Astrocyte (in vitro differentiated cells and primary cell): ENCODE measurements around the gene GALNT17. TPM values are rescaled to one million over a fixed set of nuclear protein-coding genes. Genes with fewer than 3 reads are reported as not detected.

Source experiments
- DNase-seq: peaks from one replicate; pipeline ENCODE4 v3.0.0-alpha.2; 2010; ENCODE audit warnings: low read depth
- FAIRE-seq: peaks from 2 replicates; lab custom pipeline; 2011; peaks lifted over from hg19 to GRCh38; lab: Jason Lieb, UNC
- H2AFZ ChIP-seq: 2 replicates; pipeline ENCODE4 v1.6.0; 2012; ENCODE audit warnings: low read depth, low read length, inconsistent platforms
- H3K27ac ChIP-seq: 2 replicates; pipeline ENCODE4 v1.5.1; 2011; ENCODE audit warnings: low read depth, low read length, inconsistent platforms
- H3K27me3 ChIP-seq: 2 replicates; pipeline ENCODE4 v1.6.0; 2011; ENCODE audit warnings: low read length, inconsistent platforms; ENCODE audit not compliant: insufficient read depth
- H3K36me3 ChIP-seq: 2 replicates; pipeline ENCODE4 v1.5.1; 2011; ENCODE audit warnings: low read length, inconsistent platforms; ENCODE audit not compliant: insufficient read depth
- H3K4me1 ChIP-seq: 2 replicates; pipeline ENCODE4 v1.5.1; 2011; ENCODE audit warnings: low read length, inconsistent platforms; ENCODE audit not compliant: insufficient read depth
- H3K4me2 ChIP-seq: 2 replicates; pipeline ENCODE4 v1.6.0; 2012; ENCODE audit warnings: low read length, inconsistent platforms
- H3K4me3 ChIP-seq: 2 replicates; pipeline ENCODE4 v1.5.1; 2011; ENCODE audit warnings: low read depth, mild to moderate bottlenecking, low read length, inconsistent platforms; ENCODE audit not compliant: insufficient read depth
- H3K79me2 ChIP-seq: 2 replicates; pipeline ENCODE4 v1.6.0; 2012; ENCODE audit warnings: mild to moderate bottlenecking, low read length, inconsistent platforms; ENCODE audit not compliant: insufficient read depth
- H3K9ac ChIP-seq: 2 replicates; pipeline ENCODE4 v1.6.0; 2012; ENCODE audit warnings: mild to moderate bottlenecking, low read length, inconsistent platforms
- H3K9me3 ChIP-seq: 2 replicates; pipeline ENCODE4 v1.5.1; 2012; ENCODE audit warnings: low read depth, mild to moderate bottlenecking, low read length, inconsistent platforms; ENCODE audit not compliant: insufficient read depth
- H4K20me1 ChIP-seq: 2 replicates; pipeline ENCODE4 v1.6.0; 2012; ENCODE audit warnings: low read length, inconsistent platforms; ENCODE audit not compliant: insufficient read depth
- H3K27ac Mint-ChIP-seq: one replicate; pipeline ENCODE4 v1.8.0; 2021; ENCODE audit warnings: mild to moderate bottlenecking, mixed read lengths; ENCODE audit not compliant: unreplicated experiment
- H3K27me3 Mint-ChIP-seq: one replicate; pipeline ENCODE4 v1.8.0; 2021; ENCODE audit warnings: low read depth, mixed read lengths; ENCODE audit not compliant: unreplicated experiment
- H3K36me3 Mint-ChIP-seq: one replicate; pipeline ENCODE4 v1.8.0; 2021; ENCODE audit warnings: low read depth, mixed read lengths; ENCODE audit not compliant: unreplicated experiment
- H3K4me1 Mint-ChIP-seq: one replicate; pipeline ENCODE4 v1.8.0; 2021; ENCODE audit warnings: low read depth, mixed read lengths; ENCODE audit not compliant: unreplicated experiment
- H3K4me3 Mint-ChIP-seq: one replicate; pipeline ENCODE4 v1.8.0; 2021; ENCODE audit warnings: mild to moderate bottlenecking, moderate library complexity, mixed read lengths; ENCODE audit not compliant: unreplicated experiment
- H3K9me3 Mint-ChIP-seq: one replicate; pipeline ENCODE4 v1.8.0; 2021; ENCODE audit warnings: mild to moderate bottlenecking, mixed read lengths; ENCODE audit not compliant: unreplicated experiment
- EZH2 ChIP-seq: IDR thresholded peaks from 2 replicates; pipeline ENCODE4 v1.6.1; 2012; ENCODE audit warnings: mild to moderate bottlenecking, low read length, inconsistent platforms; ENCODE audit not compliant: insufficient read depth
- total RNA-seq: library from RNA; stranded (reverse); gene quantifications from 2 replicates; pipeline ENCODE4 v1.2.1, GENCODE V29; 2021
- TF ChIP-seq, protein P1 (sequence below): IDR thresholded peaks from 2 replicates; pipeline ENCODE4 v1.5.1; 2011; ENCODE audit warnings: low read depth, mild to moderate bottlenecking, inconsistent platforms, low read length, moderate library complexity; ENCODE audit not compliant: insufficient read depth

Gene GALNT17
- total RNA-seq, 1 donor from 2014 or later: 7.8 TPM

DNA sequence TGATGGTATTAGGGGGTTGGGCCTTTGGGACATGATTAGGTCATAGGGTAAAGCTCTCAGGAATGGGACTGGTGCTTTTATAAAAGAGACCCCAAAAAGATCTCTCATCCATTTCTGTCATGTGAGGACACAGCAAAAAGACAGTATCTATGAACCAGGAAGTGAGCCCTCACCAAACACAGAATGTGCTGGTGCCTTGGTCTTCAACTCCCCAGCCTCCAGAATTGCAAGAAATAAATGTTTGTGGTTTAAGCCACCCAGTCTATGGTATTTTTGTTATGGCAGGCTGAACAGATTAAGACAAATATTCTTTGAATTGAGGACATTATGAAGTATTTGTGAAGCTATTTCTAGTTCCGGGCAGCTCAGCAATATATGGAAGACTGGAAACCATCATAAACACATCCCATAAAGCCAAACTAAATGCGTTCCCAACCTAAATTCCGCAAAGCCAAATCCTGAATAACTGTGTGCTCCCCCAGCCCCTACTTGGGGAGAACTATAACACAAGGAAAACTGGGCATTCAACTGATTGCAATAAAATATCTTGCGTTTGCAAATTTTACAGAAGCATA, 153.7 kb downstream of the GALNT17 start:
- no peaks in the 10 kb centered on the region for H3K36me3 ChIP-seq
- peaks cover 2% of the 10 kb centered on the region for H3K36me3 Mint-ChIP-seq
- no peak overlapping the region for H3K27ac ChIP-seq
- no peak overlapping the region for H3K9ac ChIP-seq
- H3K27me3 ChIP-seq: no peaks in the 10 kb centered on the region
- TF ChIP-seq, protein P1, sequence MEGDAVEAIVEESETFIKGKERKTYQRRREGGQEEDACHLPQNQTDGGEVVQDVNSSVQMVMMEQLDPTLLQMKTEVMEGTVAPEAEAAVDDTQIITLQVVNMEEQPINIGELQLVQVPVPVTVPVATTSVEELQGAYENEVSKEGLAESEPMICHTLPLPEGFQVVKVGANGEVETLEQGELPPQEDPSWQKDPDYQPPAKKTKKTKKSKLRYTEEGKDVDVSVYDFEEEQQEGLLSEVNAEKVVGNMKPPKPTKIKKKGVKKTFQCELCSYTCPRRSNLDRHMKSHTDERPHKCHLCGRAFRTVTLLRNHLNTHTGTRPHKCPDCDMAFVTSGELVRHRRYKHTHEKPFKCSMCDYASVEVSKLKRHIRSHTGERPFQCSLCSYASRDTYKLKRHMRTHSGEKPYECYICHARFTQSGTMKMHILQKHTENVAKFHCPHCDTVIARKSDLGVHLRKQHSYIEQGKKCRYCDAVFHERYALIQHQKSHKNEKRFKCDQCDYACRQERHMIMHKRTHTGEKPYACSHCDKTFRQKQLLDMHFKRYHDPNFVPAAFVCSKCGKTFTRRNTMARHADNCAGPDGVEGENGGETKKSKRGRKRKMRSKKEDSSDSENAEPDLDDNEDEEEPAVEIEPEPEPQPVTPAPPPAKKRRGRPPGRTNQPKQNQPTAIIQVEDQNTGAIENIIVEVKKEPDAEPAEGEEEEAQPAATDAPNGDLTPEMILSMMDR: no peak
- no peak for TF ChIP-seq EZH2
- DNase-seq (peak; percentile 53), FAIRE-seq (no peak)
- peaks cover 13% of the 10 kb centered on the region for H3K4me1 Mint-ChIP-seq
- H4K20me1 ChIP-seq: no peaks in the 10 kb centered on the region
- no peak overlapping the region for H3K4me3 Mint-ChIP-seq
- no peaks in the 10 kb centered on the region for H3K9me3 ChIP-seq
- no peak overlapping the region for H2AFZ ChIP-seq
- H3K27me3 Mint-ChIP-seq: peaks cover 7% of the 10 kb centered on the region
- H3K27ac Mint-ChIP-seq: peak overlapping the region; percentile 75
- no peak overlapping the region for H3K4me3 ChIP-seq
- H3K4me2 ChIP-seq: no peak overlapping the region
- no peaks in the 10 kb centered on the region for H3K9me3 Mint-ChIP-seq
- no peaks in the 10 kb centered on the region for H3K79me2 ChIP-seq
- no peaks in the 10 kb centered on the region for H3K4me1 ChIP-seq

DNA sequence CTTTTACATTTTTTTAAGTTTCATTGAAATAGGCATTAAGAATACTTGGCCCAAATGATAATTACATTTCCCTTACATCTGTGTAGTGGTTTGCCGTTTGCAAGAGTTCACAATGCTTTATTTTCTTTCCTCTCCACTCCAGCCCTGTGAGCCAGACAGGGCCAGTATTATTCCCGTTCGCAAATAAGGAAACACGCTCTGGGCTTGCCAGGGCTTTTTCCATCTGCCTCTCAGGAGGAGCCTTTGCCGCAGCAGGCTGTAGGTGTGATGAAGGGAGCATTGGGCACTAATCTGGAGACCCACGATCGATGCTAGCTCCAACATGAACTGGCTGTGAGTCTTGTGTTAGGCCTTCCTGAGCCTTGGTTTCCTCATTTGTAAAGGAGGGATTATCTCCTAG, 154.4 kb downstream of the GALNT17 start:
- peaks cover 2% of the 10 kb centered on the region for H3K36me3 Mint-ChIP-seq
- Histone ChIP-seq H2AFZ (peak overlapping the region; percentile 54), H3K27me3 (no peaks in the 10 kb centered on the region), H3K9ac (no peak overlapping the region), H3K79me2 (no peaks in the 10 kb centered on the region), H3K27ac (no peak overlapping the region), H3K4me3 (no peak overlapping the region), H3K4me1 (no peaks in the 10 kb centered on the region), H3K9me3 (no peaks in the 10 kb centered on the region), H4K20me1 (no peaks in the 10 kb centered on the region), H3K36me3 (no peaks in the 10 kb centered on the region), H3K4me2 (no peak overlapping the region)
- H3K4me1 Mint-ChIP-seq: peaks cover 13% of the 10 kb centered on the region
- TF ChIP-seq, protein P1: no peak
- TF ChIP-seq EZH2: no peak
- H3K9me3 Mint-ChIP-seq: no peaks in the 10 kb centered on the region
- H3K27ac Mint-ChIP-seq: peak overlapping the region; percentile 75
- H3K27me3 Mint-ChIP-seq: peaks cover 7% of the 10 kb centered on the region
- FAIRE-seq (no peak), DNase-seq (no peak)
- H3K4me3 Mint-ChIP-seq: no peak overlapping the region

DNA sequence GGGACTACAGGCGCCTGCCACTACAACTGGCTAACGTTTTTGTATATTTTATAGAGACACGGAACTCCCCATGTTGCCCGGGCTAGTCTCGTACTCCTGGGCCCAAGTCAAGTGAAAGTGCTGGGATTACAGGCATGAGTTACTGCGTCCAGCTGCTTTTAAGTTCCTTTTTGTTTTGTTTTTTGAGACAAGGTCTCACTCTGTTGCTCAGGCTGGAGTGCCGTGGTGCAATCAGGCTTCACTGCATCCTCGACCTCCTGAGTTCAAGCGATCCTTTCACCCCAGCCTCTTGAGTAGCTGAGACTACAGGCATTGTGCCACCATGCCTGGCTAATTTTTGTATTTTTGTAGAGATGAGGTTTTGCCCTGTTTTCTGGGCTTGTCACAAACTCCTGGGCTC, 155.0 kb downstream of the GALNT17 start:
- TF ChIP-seq, protein P1: no peak
- TF ChIP-seq EZH2: no peak
- peaks cover 2% of the 10 kb centered on the region for H3K36me3 Mint-ChIP-seq
- Histone ChIP-seq H2AFZ (no peak overlapping the region), H3K27ac (no peak overlapping the region), H3K36me3 (no peaks in the 10 kb centered on the region), H3K4me3 (no peak overlapping the region), H3K9ac (no peak overlapping the region), H3K79me2 (no peaks in the 10 kb centered on the region), H3K4me2 (no peak overlapping the region), H3K9me3 (no peaks in the 10 kb centered on the region), H4K20me1 (no peaks in the 10 kb centered on the region), H3K4me1 (no peaks in the 10 kb centered on the region), H3K27me3 (no peaks in the 10 kb centered on the region)
- H3K4me3 Mint-ChIP-seq: no peak overlapping the region
- FAIRE-seq (no peak), DNase-seq (no peak)
- no peaks in the 10 kb centered on the region for H3K9me3 Mint-ChIP-seq
- H3K27ac Mint-ChIP-seq: no peak overlapping the region
- H3K4me1 Mint-ChIP-seq: peaks cover 13% of the 10 kb centered on the region
- H3K27me3 Mint-ChIP-seq: peaks cover 5% of the 10 kb centered on the region
